Caco-2 (cell line): Measurements from ENCODE around the gene TRAPPC5. TPM values are rescaled to one million over a fixed set of nuclear protein-coding genes. Genes with fewer than 3 reads are reported as not detected.

Experiments used
- BruUV-seq: library from RNA; stranded (reverse); fragments of 400-500 nt; replicated peaks from 2 replicates; lab custom pipeline; 2021; lab: Mats Ljungman, UMichigan
- CTCF ChIA-PET: fragments of 300-600 bp; sonication (Branson Sonifier 250); formaldehyde crosslinking; loops from one replicate; lab custom pipeline; 2022; ENCODE audit warnings: antibody characterized with exemption; lab: Charles Lee
- POLR2A ChIA-PET: fragments of 300-600 bp; sonication (Branson Sonifier 250); formaldehyde crosslinking; loops from one replicate; lab custom pipeline; 2022; ENCODE audit warnings: antibody characterized with exemption; lab: Charles Lee
- DNase-seq, 2 experiments: peaks; one replicate each; pipeline versions ENCODE4 v3.0.0 to v3.0.0-alpha.2; 2020 to 2022
- H3K27me3 ChIP-seq: replicated peaks from 2 replicates; pipeline ENCODE4 v1.6.0; 2011; ENCODE audit warnings: low read length; ENCODE audit not compliant: control insufficient read depth, insufficient read depth
- H3K36me3 ChIP-seq: 2 replicates; pipeline ENCODE4 v1.5.1; 2011; ENCODE audit warnings: low read length; ENCODE audit not compliant: control insufficient read depth, insufficient read depth
- H3K4me1 ChIP-seq: fragments of 250-450 bp; sonication (Bioruptor Pico); 2 replicates; pipeline ENCODE4 v1.5.1; 2020; ENCODE audit warnings: mild to moderate bottlenecking
- H3K4me3 ChIP-seq: 2 replicates; pipeline ENCODE4 v1.5.1; 2011; ENCODE audit warnings: low read depth, mild to moderate bottlenecking, control low read depth, low read length
- H3K9me3 ChIP-seq: fragments of 250-450 bp; sonication (Bioruptor Pico); 2 replicates; pipeline ENCODE4 v1.5.1; 2020; ENCODE audit warnings: mild to moderate bottlenecking, moderate library complexity
- H3K27ac Mint-ChIP-seq: one replicate; pipeline ENCODE4 v1.8.0; 2022; ENCODE audit warnings: mixed read lengths; ENCODE audit not compliant: unreplicated experiment
- H3K27me3 Mint-ChIP-seq: one replicate; pipeline ENCODE4 v1.8.0; 2022; ENCODE audit warnings: mixed read lengths; ENCODE audit not compliant: insufficient read depth, unreplicated experiment
- H3K36me3 Mint-ChIP-seq: one replicate; pipeline ENCODE4 v1.8.0; 2022; ENCODE audit warnings: mild to moderate bottlenecking, mixed read lengths; ENCODE audit not compliant: insufficient read depth, unreplicated experiment
- H3K4me1 Mint-ChIP-seq: one replicate; pipeline ENCODE4 v1.8.0; 2022; ENCODE audit warnings: low read depth, mixed read lengths; ENCODE audit not compliant: unreplicated experiment
- H3K4me3 Mint-ChIP-seq: one replicate; pipeline ENCODE4 v1.8.0; 2022; ENCODE audit warnings: mild to moderate bottlenecking, moderate library complexity, mixed read lengths; ENCODE audit not compliant: unreplicated experiment
- H3K9me3 Mint-ChIP-seq: one replicate; pipeline ENCODE4 v1.8.0; 2022; ENCODE audit warnings: mixed read lengths; ENCODE audit not compliant: unreplicated experiment
- intact Hi-C: fragments of 100-400 bp; cut with micrococcal nuclease; formaldehyde crosslinking; loops from one replicate; pipeline ENCODE4 v1.10.0; 2022; ENCODE audit not compliant: unreplicated experiment
- total RNA-seq: library from RNA; stranded (reverse); gene quantifications from 2 replicates; pipeline ENCODE4 v1.2.3, GENCODE V29; 2022
- TF ChIP-seq, protein P1 (sequence below), 2 experiments: fragments of 200-600 bp in 1 of 2; IDR thresholded peaks; 1 replicate in 1 of 2; 2 replicates in 1 of 2; pipeline versions ENCODE4 v1.5.1 to v1.8.0; 2011 to 2022; ENCODE audit warnings: antibody characterized with exemption in 1 of 2, control low read depth in 1 of 2, inconsistent platforms in 1 of 2, low read depth in 1 of 2, low read length in 1 of 2, mild to moderate bottlenecking in 1 of 2, moderate library complexity in 1 of 2; ENCODE audit not compliant: insufficient read depth in 1 of 2, severe bottlenecking in 1 of 2, unreplicated experiment in 1 of 2

The TRAPPC5 gene
- total RNA-seq, 1 experiment from 2014 or later = 80.3 TPM

DNA sequence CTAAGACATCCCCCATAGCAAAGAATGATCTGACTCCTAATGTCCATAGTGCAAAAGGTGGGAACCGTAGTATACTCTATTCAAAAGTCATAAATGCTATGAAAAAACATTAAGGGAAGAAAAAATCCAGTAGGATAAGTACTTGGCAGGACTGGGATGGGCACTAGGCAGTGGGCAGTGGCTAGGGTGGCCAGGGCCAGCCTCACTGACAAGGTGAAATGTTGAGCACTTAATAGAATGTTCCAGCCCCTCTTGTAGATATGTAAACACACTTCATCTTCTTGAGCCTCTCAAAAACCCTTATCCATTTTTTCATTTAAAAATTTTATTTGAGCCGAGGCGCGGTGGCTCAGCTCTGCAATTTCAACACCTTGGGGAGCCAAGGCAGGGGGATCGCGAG, 52.7 kb downstream of the TRAPPC5 start:
- Mint-ChIP-seq H3K27ac (no peak overlapping the region), H3K27me3 (peaks cover 22% of the 10 kb centered on the region), H3K4me3 (no peak overlapping the region), H3K4me1 (peaks cover 12% of the 10 kb centered on the region), H3K9me3 (no peaks in the 10 kb centered on the region), H3K36me3 (no peaks in the 10 kb centered on the region)
- no peaks in the 10 kb centered on the region for H3K27me3 ChIP-seq
- no peaks in the 10 kb centered on the region for H3K9me3 ChIP-seq
- no peaks in the 10 kb centered on the region for H3K36me3 ChIP-seq
- intact Hi-C loops = no loop called here
- no peak for DNase-seq
- TF ChIP-seq, protein P1, sequence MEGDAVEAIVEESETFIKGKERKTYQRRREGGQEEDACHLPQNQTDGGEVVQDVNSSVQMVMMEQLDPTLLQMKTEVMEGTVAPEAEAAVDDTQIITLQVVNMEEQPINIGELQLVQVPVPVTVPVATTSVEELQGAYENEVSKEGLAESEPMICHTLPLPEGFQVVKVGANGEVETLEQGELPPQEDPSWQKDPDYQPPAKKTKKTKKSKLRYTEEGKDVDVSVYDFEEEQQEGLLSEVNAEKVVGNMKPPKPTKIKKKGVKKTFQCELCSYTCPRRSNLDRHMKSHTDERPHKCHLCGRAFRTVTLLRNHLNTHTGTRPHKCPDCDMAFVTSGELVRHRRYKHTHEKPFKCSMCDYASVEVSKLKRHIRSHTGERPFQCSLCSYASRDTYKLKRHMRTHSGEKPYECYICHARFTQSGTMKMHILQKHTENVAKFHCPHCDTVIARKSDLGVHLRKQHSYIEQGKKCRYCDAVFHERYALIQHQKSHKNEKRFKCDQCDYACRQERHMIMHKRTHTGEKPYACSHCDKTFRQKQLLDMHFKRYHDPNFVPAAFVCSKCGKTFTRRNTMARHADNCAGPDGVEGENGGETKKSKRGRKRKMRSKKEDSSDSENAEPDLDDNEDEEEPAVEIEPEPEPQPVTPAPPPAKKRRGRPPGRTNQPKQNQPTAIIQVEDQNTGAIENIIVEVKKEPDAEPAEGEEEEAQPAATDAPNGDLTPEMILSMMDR (IDR thresholded peaks at IDR 0.05; ENCODE audit: insufficient read depth in 1 of 2, low read depth in 1 of 2, low read length in 1 of 2, severe bottlenecking in 1 of 2, unreplicated experiment in 1 of 2) = no peak
- BruUV-seq = no TSS peak
- no peaks in the 10 kb centered on the region for H3K4me1 ChIP-seq
- ChIA-PET POLR2A (no interaction called here), CTCF (no interaction called here)
- no peak overlapping the region for H3K4me3 ChIP-seq

- no peaks in the 10 kb centered on the region for H3K4me1 ChIP-seq
- ChIA-PET POLR2A (no interaction called here), CTCF (no interaction called here)
- H3K27me3 ChIP-seq = no peaks in the 10 kb centered on the region
- Mint-ChIP-seq H3K4me3 (no peak overlapping the region), H3K36me3 (no peaks in the 10 kb centered on the region), H3K27me3 (peaks cover 16% of the 10 kb centered on the region), H3K27ac (no peak overlapping the region), H3K4me1 (peaks cover 6% of the 10 kb centered on the region), H3K9me3 (no peaks in the 10 kb centered on the region)
- DNase-seq = no peak
- H3K4me3 ChIP-seq = no peak overlapping the region
- intact Hi-C loops = no loop called here
- TF ChIP-seq, protein P1 (IDR thresholded peaks at IDR 0.05; ENCODE audit: insufficient read depth in 1 of 2, low read depth in 1 of 2, low read length in 1 of 2, severe bottlenecking in 1 of 2, unreplicated experiment in 1 of 2) = no peak
- no peaks in the 10 kb centered on the region for H3K9me3 ChIP-seq
- no TSS peak for BruUV-seq
- no peaks in the 10 kb centered on the region for H3K36me3 ChIP-seq
Observed at GRCh38 chr19:7734220-7735203, 53.9 kb downstream of the TRAPPC5 start.

DNA sequence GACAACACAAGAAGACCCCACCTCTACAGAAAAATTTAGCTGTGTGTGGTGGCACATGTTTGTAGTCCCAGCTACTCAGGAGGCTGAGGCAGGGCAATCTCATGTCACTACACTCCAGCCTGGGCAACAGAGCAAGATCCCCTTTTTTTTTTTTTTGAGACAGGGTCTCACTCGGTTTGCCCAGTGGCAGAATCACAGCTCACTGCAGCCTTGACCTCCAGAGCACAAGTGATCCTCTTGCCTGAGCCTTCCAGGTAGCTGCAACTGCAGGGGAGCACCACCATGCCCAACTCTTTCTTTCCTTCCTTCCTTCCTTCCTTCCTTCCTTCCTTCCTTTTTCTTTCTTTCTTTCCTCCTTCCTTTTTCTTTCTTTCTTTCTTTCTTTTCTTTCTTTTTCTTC, 55.5 kb downstream of the TRAPPC5 start:
- H3K4me1 ChIP-seq = no peaks in the 10 kb centered on the region
- POLR2A ChIA-PET = no interaction called here
- no peak for DNase-seq
- Mint-ChIP-seq H3K36me3 (no peaks in the 10 kb centered on the region), H3K9me3 (peaks cover 10% of the 10 kb centered on the region), H3K4me1 (peaks cover 6% of the 10 kb centered on the region), H3K27me3 (peaks cover 15% of the 10 kb centered on the region), H3K4me3 (no peak overlapping the region), H3K27ac (no peak overlapping the region)
- intact Hi-C loops = no loop called here
- H3K4me3 ChIP-seq = no peak overlapping the region
- H3K36me3 ChIP-seq = no peaks in the 10 kb centered on the region
- no TSS peak for BruUV-seq
- H3K27me3 ChIP-seq = no peaks in the 10 kb centered on the region
- CTCF ChIA-PET = no interaction called here
- TF ChIP-seq, protein P1 (IDR thresholded peaks at IDR 0.05; ENCODE audit: insufficient read depth in 1 of 2, low read depth in 1 of 2, low read length in 1 of 2, severe bottlenecking in 1 of 2, unreplicated experiment in 1 of 2) = no peak
- no peaks in the 10 kb centered on the region for H3K9me3 ChIP-seq
